RWPE2 (cell line): Measurements from ENCODE around the gene ADD1.

Experiments used
- ATAC-seq: fragments of 200-7000 bp; cut with Tn5 transposase; 3 replicates; pipeline ENCODE4 v1.9.1; 2021; ENCODE audit warnings: low read depth
- DNase-seq: peaks from one replicate; pipeline ENCODE4 v3.0.0-alpha.2; 2020; ENCODE audit warnings: low spot score
- H3K27ac ChIP-seq: fragments of 450-650 bp; 2 replicates; pipeline ENCODE4 v1.5.1; 2017; ENCODE audit warnings: mild to moderate bottlenecking; ENCODE audit not compliant: poor library complexity, severe bottlenecking
- H3K27me3 ChIP-seq: fragments of 250-450 bp; sonication (Bioruptor Pico); 2 replicates; pipeline ENCODE4 v1.5.1; 2021; ENCODE audit warnings: mild to moderate bottlenecking, moderate library complexity; ENCODE audit not compliant: insufficient read depth, poor library complexity, severe bottlenecking
- H3K36me3 ChIP-seq: fragments of 250-450 bp; sonication (Bioruptor Pico); 2 replicates; pipeline ENCODE4 v1.5.1; 2020; ENCODE audit warnings: low read depth, mild to moderate bottlenecking, moderate library complexity
- H3K4me1 ChIP-seq: fragments of 250-450 bp; sonication (Bioruptor Pico); 2 replicates; pipeline ENCODE4 v1.5.1; 2021; ENCODE audit warnings: mild to moderate bottlenecking, moderate library complexity; ENCODE audit not compliant: insufficient read depth, poor library complexity, severe bottlenecking
- H3K4me3 ChIP-seq: fragments of 250-450 bp; sonication (Bioruptor Pico); 2 replicates; pipeline ENCODE4 v1.5.1; 2021; ENCODE audit warnings: mild to moderate bottlenecking, moderate library complexity; ENCODE audit not compliant: severe bottlenecking
- H3K9me3 ChIP-seq: fragments of 250-450 bp; sonication (Bioruptor Pico); 2 replicates; pipeline ENCODE4 v1.5.1; 2021; ENCODE audit warnings: mild to moderate bottlenecking, moderate library complexity; ENCODE audit not compliant: severe bottlenecking
- TF ChIP-seq, protein P1 (sequence below): fragments of 450-650 bp; IDR thresholded peaks from one replicate; pipeline ENCODE4 v1.5.1; 2017; ENCODE audit warnings: mild to moderate bottlenecking, moderate library complexity; ENCODE audit not compliant: poor library complexity, severe bottlenecking

Gene ADD1

DNA sequence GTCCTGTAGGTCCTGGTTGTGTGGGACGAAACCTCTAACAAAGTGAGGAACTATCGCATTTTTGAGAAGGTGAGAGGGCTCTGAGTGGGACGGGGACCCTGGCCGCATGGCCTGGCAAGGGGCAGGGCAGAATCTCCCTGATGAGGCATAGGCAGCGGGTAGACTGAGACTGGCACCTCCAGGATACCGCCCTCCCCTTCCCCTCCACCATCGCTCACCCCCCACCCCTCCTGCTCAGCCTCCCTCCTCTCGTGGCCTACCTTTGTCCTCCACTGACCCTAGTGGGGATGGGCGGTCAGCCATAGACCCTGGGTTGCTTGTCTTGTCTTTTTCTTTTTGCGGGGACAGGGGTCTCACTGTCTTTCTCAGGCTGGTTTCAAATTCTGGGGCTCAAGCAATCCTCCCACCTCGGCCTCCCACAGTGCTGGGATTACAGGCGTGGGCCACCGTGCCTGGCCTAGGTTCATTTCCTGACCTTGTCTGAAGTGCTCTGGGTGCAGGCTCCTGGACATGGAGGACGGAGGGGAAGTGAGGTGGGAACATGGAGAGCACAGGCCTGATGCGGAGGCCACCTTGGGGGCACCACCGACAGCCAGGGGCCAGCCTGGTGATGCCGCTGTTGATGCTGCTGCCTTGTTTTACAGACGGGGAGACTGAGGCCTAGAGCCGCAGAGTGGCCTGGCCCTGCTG is 10.5 kb upstream of the ADD1 start:
- Histone ChIP-seq H3K4me1 (no peaks in the 10 kb centered on the region), H3K27me3 (no peaks in the 10 kb centered on the region), H3K27ac (no peak overlapping the region), H3K9me3 (no peaks in the 10 kb centered on the region), H3K4me3 (no peak overlapping the region), H3K36me3 (peaks cover 50% of the 10 kb centered on the region)
- TF ChIP-seq, protein P1, sequence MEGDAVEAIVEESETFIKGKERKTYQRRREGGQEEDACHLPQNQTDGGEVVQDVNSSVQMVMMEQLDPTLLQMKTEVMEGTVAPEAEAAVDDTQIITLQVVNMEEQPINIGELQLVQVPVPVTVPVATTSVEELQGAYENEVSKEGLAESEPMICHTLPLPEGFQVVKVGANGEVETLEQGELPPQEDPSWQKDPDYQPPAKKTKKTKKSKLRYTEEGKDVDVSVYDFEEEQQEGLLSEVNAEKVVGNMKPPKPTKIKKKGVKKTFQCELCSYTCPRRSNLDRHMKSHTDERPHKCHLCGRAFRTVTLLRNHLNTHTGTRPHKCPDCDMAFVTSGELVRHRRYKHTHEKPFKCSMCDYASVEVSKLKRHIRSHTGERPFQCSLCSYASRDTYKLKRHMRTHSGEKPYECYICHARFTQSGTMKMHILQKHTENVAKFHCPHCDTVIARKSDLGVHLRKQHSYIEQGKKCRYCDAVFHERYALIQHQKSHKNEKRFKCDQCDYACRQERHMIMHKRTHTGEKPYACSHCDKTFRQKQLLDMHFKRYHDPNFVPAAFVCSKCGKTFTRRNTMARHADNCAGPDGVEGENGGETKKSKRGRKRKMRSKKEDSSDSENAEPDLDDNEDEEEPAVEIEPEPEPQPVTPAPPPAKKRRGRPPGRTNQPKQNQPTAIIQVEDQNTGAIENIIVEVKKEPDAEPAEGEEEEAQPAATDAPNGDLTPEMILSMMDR: no peak
- ATAC-seq: no peak
- no peak for DNase-seq

DNA sequence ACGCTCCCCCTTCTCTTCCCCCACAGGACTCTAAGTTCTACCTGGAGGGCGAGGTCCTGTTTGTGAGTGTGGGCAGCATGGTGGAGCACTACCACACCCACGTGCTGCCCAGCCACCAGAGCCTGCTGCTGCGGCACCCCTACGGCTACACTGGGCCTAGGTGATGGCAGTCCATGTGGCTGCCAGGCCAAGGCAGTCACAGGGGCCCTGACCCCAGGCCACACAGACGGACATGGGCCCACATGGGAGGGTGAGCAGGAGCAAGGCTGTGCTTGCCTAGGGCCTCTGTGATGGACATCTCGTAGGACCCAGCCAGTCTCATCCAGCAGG is 10.0 kb upstream of the ADD1 start:
- Histone ChIP-seq H3K27me3 (no peaks in the 10 kb centered on the region), H3K4me1 (no peaks in the 10 kb centered on the region), H3K4me3 (no peak overlapping the region), H3K36me3 (peaks cover 48% of the 10 kb centered on the region), H3K9me3 (no peaks in the 10 kb centered on the region), H3K27ac (no peak overlapping the region)
- TF ChIP-seq, protein P1: no peak
- peak; percentile 49 for DNase-seq
- no peak for ATAC-seq

DNA sequence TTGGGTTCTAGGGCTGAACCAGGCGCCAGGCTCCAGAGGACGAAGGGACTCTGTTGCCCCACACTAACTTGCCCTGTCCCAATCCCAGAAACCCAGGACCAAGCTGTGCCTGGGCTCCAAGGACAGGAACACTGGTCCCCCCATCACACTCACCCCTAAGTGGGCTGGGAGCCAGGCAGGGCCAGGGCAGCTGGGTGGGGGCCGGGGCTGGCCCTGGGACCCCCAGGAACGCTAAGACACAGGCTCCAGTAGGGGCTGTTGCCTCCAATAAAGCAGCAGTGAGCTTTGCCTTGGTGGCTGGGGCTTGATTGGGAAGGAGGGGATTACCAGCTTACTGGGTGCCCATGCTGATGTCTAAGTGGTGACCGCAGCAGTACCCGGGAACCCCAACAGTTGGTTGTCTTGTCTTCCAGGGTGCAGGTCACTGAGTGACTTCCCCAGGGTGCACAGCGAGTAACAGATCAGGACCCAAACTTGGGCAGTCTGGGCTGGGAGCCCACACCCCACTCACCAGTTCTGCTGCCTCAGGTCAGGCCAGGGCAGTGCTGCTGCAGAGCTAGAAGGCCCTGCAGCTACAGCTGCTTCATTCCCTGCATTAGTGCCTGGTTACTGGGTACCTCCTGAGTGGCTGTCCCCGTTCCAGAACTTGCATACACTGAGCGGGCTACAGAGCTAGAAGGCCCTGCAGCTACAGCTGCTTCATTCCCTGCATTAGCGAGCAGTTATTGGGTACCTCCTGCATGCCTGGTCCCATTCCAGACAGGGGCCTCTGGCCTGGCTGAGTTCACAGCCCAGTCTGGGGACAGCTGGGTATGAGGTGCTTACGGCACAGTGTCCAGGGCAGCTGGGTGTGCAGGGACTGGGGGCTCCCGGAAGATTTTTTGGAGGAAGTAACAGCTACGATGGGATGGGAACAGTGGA is 9.4 kb upstream of the ADD1 start:
- no peak overlapping the region for H3K27ac ChIP-seq
- no peak for DNase-seq
- ATAC-seq: no peak
- H3K4me3 ChIP-seq: no peak overlapping the region
- H3K36me3 ChIP-seq: peaks cover 42% of the 10 kb centered on the region
- no peaks in the 10 kb centered on the region for H3K4me1 ChIP-seq
- H3K9me3 ChIP-seq: no peaks in the 10 kb centered on the region
- TF ChIP-seq, protein P1: no peak
- H3K27me3 ChIP-seq: no peaks in the 10 kb centered on the region

DNA sequence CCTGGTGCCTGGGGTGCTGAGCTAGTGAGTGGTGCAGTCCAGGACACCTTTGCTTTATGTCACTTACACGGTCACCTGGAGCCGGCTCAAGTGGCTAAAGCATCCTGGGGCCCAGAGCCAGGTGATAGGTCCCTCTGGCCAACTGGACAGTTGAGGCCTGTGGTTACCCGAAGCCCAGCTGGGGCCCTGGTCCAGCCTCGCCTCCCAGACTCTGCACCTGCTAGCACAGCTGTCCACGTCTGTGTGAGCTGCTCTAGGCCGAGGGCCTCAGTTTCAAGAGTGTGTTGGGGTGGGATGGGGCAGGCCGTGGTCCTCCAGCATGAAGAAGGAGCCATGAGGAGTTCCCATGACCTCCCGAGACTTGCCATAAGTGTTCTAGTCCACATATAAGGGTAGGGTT is 7.7 kb upstream of the ADD1 start:
- TF ChIP-seq, protein P1: no peak
- Histone ChIP-seq H3K4me1 (no peaks in the 10 kb centered on the region), H3K36me3 (peaks cover 31% of the 10 kb centered on the region)

More for the DNA sequence above, 7.7 kb upstream of the ADD1 start:
- Histone ChIP-seq H3K4me3 (no peak overlapping the region), H3K27me3 (no peaks in the 10 kb centered on the region), H3K9me3 (no peaks in the 10 kb centered on the region), H3K27ac (no peak overlapping the region)
- DNase-seq: no peak
- no peak for ATAC-seq
